A673 (cell line): ENCODE data around the gene SUSD6. TPM values are rescaled to one million over a fixed set of nuclear protein-coding genes. Genes with fewer than 3 reads are reported as not detected.

ENCODE experiments used
- BruUV-seq: library from RNA; stranded (reverse); fragments of 400-500 nt; replicated peaks from 2 replicates; lab custom pipeline; 2021; lab: Mats Ljungman, UMichigan
- CTCF ChIA-PET: fragments of 300-600 bp; sonication (Branson Sonifier 250); formaldehyde crosslinking; loops from one replicate; lab custom pipeline; 2022; ENCODE audit warnings: antibody characterized with exemption; lab: Charles Lee
- POLR2A ChIA-PET: fragments of 300-600 bp; sonication (Branson Sonifier 250); formaldehyde crosslinking; loops from one replicate; lab custom pipeline; 2022; ENCODE audit warnings: antibody characterized with exemption; ENCODE audit not compliant: low non-redundant PET; lab: Charles Lee
- DNase-seq: peaks from one replicate; pipeline ENCODE4 v3.0.0-alpha.2; 2015; ENCODE audit warnings: low spot score
- H3K27ac ChIP-seq: fragments of 200-600 bp; sonication (generic); 2 replicates; pipeline ENCODE4 v1.5.1; 2016; ENCODE audit warnings: mixed run types, low read depth, mild to moderate bottlenecking, mixed read lengths, antibody characterized with exemption, low read length; ENCODE audit not compliant: poor library complexity, severe bottlenecking
- H3K27me3 ChIP-seq: fragments of 200-600 bp; sonication (generic); replicated peaks from 2 replicates; pipeline ENCODE4 v1.6.1; 2017; ENCODE audit warnings: mixed run types, low read depth, mild to moderate bottlenecking, mixed read lengths, antibody characterized with exemption, low read length; ENCODE audit not compliant: insufficient read depth, poor library complexity
- H3K36me3 ChIP-seq: fragments of 200-600 bp; sonication (generic); 2 replicates; pipeline ENCODE4 v1.6.1; 2016; ENCODE audit warnings: mixed run types, mild to moderate bottlenecking, mixed read lengths, antibody characterized with exemption, low read length; ENCODE audit not compliant: insufficient read depth, poor library complexity, severe bottlenecking
- H3K4me1 ChIP-seq: fragments of 200-600 bp; sonication (generic); 2 replicates; pipeline ENCODE4 v1.6.1; 2017; ENCODE audit warnings: mixed run types, mild to moderate bottlenecking, mixed read lengths, antibody characterized with exemption, low read length; ENCODE audit not compliant: insufficient read depth, poor library complexity, severe bottlenecking
- H3K4me3 ChIP-seq: fragments of 200-600 bp; sonication (generic); 2 replicates; pipeline ENCODE4 v1.5.1; 2016; ENCODE audit warnings: low read depth, mixed run types, mild to moderate bottlenecking, mixed read lengths, low read length; ENCODE audit not compliant: poor library complexity, severe bottlenecking
- H3K9me3 ChIP-seq: fragments of 200-600 bp; sonication (generic); 2 replicates; pipeline ENCODE4 v1.6.1; 2016; ENCODE audit warnings: mixed run types, low read depth, mild to moderate bottlenecking, mixed read lengths, antibody characterized with exemption, low read length; ENCODE audit not compliant: poor library complexity, severe bottlenecking
- EZH2 ChIP-seq: fragments of 200-600 bp; sonication (generic); IDR thresholded peaks from 2 replicates; pipeline ENCODE4 v1.6.1; 2017; ENCODE audit warnings: borderline replicate concordance, low read depth, mild to moderate bottlenecking, mixed read lengths, antibody characterized with exemption, low read length; ENCODE audit not compliant: poor library complexity, severe bottlenecking
- intact Hi-C: fragments of 100-400 bp; cut with micrococcal nuclease; formaldehyde crosslinking; loops from one replicate; pipeline ENCODE4 v1.10.0; 2022; ENCODE audit not compliant: unreplicated experiment
- total RNA-seq: library from RNA; stranded (reverse); gene quantifications from 2 replicates; pipeline ENCODE4 v1.2.3, GENCODE V29; 2021
- TF ChIP-seq, protein P1 (sequence below): fragments of 300-800, 200-600 bp; sonication (generic); conservative IDR thresholded peaks from 2 replicates; pipeline ENCODE4 v1.5.1; 2017; ENCODE audit warnings: low read depth, mild to moderate bottlenecking, antibody characterized with exemption, low read length, moderate library complexity, mixed read lengths

The SUSD6 gene
- total RNA-seq, 1 experiment from 2014 or later, result 9.2 TPM

DNA sequence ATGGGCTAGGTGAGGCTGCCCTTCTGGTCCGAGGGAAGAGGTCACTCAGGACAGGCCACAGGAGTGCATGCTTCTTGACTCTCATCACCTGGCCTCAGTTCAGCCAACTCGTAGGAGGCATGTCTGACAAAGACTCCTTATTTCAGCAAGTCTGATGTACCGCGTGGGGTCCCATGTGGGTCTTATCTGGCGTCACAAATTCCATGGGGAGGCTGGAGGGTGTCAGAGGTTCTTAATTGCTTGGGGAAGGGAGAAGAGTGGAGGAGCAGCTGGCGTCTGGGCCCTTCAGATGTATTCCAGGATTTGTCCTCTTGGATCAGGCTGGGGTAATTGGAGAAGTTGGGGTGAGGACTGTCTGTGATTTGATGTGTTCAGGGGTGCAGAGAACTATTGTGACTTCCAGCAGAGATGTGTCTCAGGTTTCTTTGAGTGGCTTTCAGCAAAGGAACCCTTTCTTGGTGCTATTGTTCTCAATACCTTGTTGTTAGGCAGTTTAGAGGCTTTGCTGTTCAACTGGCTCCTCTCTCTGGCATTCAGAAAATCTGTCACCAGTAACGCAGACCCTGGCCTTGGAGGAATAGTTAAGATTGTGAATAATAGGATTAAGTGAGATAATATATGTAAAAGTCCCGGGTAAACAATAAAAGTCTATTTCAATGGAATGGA lies 60.1 kb downstream of the SUSD6 start:
- Histone ChIP-seq H3K27ac (no peak overlapping the region), H3K27me3 (no peaks in the 10 kb centered on the region), H3K4me1 (peaks cover 10% of the 10 kb centered on the region), H3K36me3 (no peaks in the 10 kb centered on the region), H3K9me3 (no peaks in the 10 kb centered on the region), H3K4me3 (no peak overlapping the region)
- POLR2A ChIA-PET, result no interaction called here
- intact Hi-C loops, result no loop called here
- no TSS peak for BruUV-seq
- no peak for TF ChIP-seq EZH2
- TF ChIP-seq, protein P1, sequence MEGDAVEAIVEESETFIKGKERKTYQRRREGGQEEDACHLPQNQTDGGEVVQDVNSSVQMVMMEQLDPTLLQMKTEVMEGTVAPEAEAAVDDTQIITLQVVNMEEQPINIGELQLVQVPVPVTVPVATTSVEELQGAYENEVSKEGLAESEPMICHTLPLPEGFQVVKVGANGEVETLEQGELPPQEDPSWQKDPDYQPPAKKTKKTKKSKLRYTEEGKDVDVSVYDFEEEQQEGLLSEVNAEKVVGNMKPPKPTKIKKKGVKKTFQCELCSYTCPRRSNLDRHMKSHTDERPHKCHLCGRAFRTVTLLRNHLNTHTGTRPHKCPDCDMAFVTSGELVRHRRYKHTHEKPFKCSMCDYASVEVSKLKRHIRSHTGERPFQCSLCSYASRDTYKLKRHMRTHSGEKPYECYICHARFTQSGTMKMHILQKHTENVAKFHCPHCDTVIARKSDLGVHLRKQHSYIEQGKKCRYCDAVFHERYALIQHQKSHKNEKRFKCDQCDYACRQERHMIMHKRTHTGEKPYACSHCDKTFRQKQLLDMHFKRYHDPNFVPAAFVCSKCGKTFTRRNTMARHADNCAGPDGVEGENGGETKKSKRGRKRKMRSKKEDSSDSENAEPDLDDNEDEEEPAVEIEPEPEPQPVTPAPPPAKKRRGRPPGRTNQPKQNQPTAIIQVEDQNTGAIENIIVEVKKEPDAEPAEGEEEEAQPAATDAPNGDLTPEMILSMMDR, result no peak
- DNase-seq, result peak; percentile 20
- CTCF ChIA-PET, result no interaction called here

DNA sequence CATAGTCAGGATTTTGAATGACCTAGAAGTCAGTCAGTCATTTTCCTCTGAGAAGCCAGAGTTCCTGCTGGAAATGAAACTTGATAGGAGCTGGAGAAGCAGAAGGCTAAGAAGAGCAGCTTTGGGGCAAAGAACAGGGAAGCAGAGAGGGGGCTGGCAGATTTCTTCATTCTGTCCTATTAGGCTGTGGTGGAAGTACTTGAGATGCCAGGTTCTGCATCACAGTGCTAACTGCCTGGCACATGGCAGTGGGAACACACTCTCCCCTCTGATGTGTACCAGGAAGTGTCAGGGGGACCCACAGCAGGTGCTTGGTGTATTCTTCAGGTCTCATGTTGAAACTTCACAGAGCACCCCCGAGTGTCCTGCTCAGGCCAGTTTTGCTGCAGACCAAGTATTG lies 61.0 kb downstream of the SUSD6 start:
- BruUV-seq, result no TSS peak
- CTCF ChIA-PET, result no interaction called here
- no peak for DNase-seq
- POLR2A ChIA-PET, result no interaction called here
- Histone ChIP-seq H3K4me1 (peaks cover 10% of the 10 kb centered on the region), H3K9me3 (no peaks in the 10 kb centered on the region), H3K36me3 (no peaks in the 10 kb centered on the region), H3K4me3 (no peak overlapping the region), H3K27ac (no peak overlapping the region), H3K27me3 (no peaks in the 10 kb centered on the region)
- intact Hi-C loops, result no loop called here
- TF ChIP-seq, protein P1, result no peak
- TF ChIP-seq EZH2, result no peak

DNA sequence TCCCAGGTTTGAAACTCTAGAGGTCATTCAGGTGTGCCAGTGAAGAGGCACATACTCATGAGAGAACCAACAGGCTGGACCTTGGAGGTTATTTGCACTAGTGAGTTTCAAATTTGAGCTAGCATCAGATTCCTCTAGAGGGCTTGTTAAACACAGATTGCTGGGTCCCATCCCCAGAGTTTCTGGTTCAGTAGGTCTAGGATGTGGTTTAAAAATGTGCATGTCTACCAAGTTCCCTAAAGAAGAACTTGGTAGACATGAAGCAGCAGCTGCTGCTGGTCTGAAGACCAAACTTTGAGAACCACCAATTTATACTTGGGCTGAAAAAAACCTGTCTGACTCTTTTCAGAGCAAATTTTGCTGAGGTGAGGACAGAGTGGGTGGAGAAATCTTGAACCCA lies 61.7 kb downstream of the SUSD6 start:
- peaks cover 10% of the 10 kb centered on the region for H3K4me1 ChIP-seq
- no peak for DNase-seq
- no TSS peak for BruUV-seq
- TF ChIP-seq, protein P1, result no peak
- no peaks in the 10 kb centered on the region for H3K36me3 ChIP-seq
- ChIA-PET POLR2A (no interaction called here), CTCF (no interaction called here)
- no peaks in the 10 kb centered on the region for H3K9me3 ChIP-seq
- no peak overlapping the region for H3K4me3 ChIP-seq
- no peak overlapping the region for H3K27ac ChIP-seq
- no peaks in the 10 kb centered on the region for H3K27me3 ChIP-seq
- intact Hi-C loops, result no loop called here
